H9 (cell line): Measurements from ENCODE around the gene PAX6. TPM values are rescaled to one million over a fixed set of nuclear protein-coding genes. Genes with fewer than 3 reads are reported as not detected.

Source experiments
- DNase-seq: peaks from one replicate; pipeline ENCODE4 v3.0.0-alpha.2; 2017
- H2AFZ ChIP-seq: one replicate; pipeline ENCODE4 v1.6.1; 2013; ENCODE audit warnings: mild to moderate bottlenecking, low read length, control low read depth, moderate library complexity
- H2AK5ac ChIP-seq: 2 replicates; pipeline ENCODE4 v1.6.1; 2013; ENCODE audit warnings: low read length, control low read depth, mixed read lengths; ENCODE audit not compliant: insufficient read length
- H2BK120ac ChIP-seq: one replicate; pipeline ENCODE4 v1.6.1; 2013; ENCODE audit warnings: low read depth, mild to moderate bottlenecking, low read length, control low read depth, inconsistent platforms; ENCODE audit not compliant: poor library complexity, severe bottlenecking
- H2BK12ac ChIP-seq: 2 replicates; pipeline ENCODE4 v1.6.1; 2013; ENCODE audit warnings: low read length, control low read depth, mixed read lengths, low read depth; ENCODE audit not compliant: insufficient read length
- H2BK15ac ChIP-seq: 2 replicates; pipeline ENCODE4 v1.6.1; 2013; ENCODE audit warnings: low read depth, low read length, control low read depth
- H2BK20ac ChIP-seq: one replicate; pipeline ENCODE4 v1.6.1; 2013; ENCODE audit warnings: low read depth, mild to moderate bottlenecking, low read length, control low read depth, inconsistent platforms; ENCODE audit not compliant: poor library complexity, severe bottlenecking
- H2BK5ac ChIP-seq: 2 replicates; pipeline ENCODE4 v1.6.1; 2013; ENCODE audit warnings: low read length, control low read depth, mixed read lengths; ENCODE audit not compliant: insufficient read length
- H3K14ac ChIP-seq: 2 replicates; pipeline ENCODE4 v1.6.1; 2013; ENCODE audit warnings: low read length, control low read depth; ENCODE audit not compliant: insufficient read depth
- H3K18ac ChIP-seq: 2 replicates; pipeline ENCODE4 v1.6.1; 2013; ENCODE audit warnings: low read depth, mild to moderate bottlenecking, mixed read lengths, low read length, control low read depth; ENCODE audit not compliant: insufficient read length
- H3K23ac ChIP-seq: 2 replicates; pipeline ENCODE4 v1.6.1; 2013; ENCODE audit warnings: low read length, control low read depth, mixed read lengths, low read depth; ENCODE audit not compliant: insufficient read length
- H3K23me2 ChIP-seq: 2 replicates; pipeline ENCODE4 v1.6.1; 2013; ENCODE audit warnings: low read depth, mild to moderate bottlenecking, mixed read lengths, low read length, control low read depth; ENCODE audit not compliant: insufficient read length, poor library complexity, severe bottlenecking
- H3K27ac ChIP-seq: 2 replicates; pipeline ENCODE4 v1.5.1; 2013; ENCODE audit warnings: low read length, control low read depth, mixed read lengths, low read depth; ENCODE audit not compliant: insufficient read length
- H3K27me3 ChIP-seq: 2 replicates; pipeline ENCODE4 v1.6.1; 2013; ENCODE audit warnings: low read length, control low read depth, inconsistent platforms; ENCODE audit not compliant: insufficient read depth
- H3K4ac ChIP-seq: 2 replicates; pipeline ENCODE4 v1.6.1; 2013; ENCODE audit warnings: low read depth, mild to moderate bottlenecking, control low read depth, inconsistent platforms, low read length, moderate library complexity
- H3K4me1 ChIP-seq: 2 replicates; pipeline ENCODE4 v1.6.1; 2013; ENCODE audit warnings: low read length, control low read depth, inconsistent platforms; ENCODE audit not compliant: insufficient read depth
- H3K4me2 ChIP-seq: 2 replicates; pipeline ENCODE4 v1.6.1; 2013; ENCODE audit warnings: low read length, control low read depth, mixed read lengths; ENCODE audit not compliant: insufficient read length, insufficient read depth
- H3K56ac ChIP-seq: 2 replicates; pipeline ENCODE4 v1.6.1; 2013; ENCODE audit warnings: low read depth, mild to moderate bottlenecking, mixed read lengths, low read length, control low read depth; ENCODE audit not compliant: insufficient read length
- H3K79me1 ChIP-seq: 2 replicates; pipeline ENCODE4 v1.6.1; 2013; ENCODE audit warnings: low read depth, mild to moderate bottlenecking, moderate library complexity, low read length, control low read depth, inconsistent platforms; ENCODE audit not compliant: insufficient read depth, poor library complexity, severe bottlenecking
- H3K79me2 ChIP-seq: 2 replicates; pipeline ENCODE4 v1.6.1; 2013; ENCODE audit warnings: low read length, control low read depth, inconsistent platforms; ENCODE audit not compliant: insufficient read depth
- H3K9ac ChIP-seq: 2 replicates; pipeline ENCODE4 v1.6.1; 2013; ENCODE audit warnings: low read length, control low read depth, mixed read lengths; ENCODE audit not compliant: insufficient read length; ENCODE audit errors: extremely low read depth
- H3K9me3 ChIP-seq: one replicate; pipeline ENCODE4 v1.6.1; 2013; ENCODE audit warnings: low read depth, low read length, inconsistent platforms; ENCODE audit not compliant: control insufficient read depth
- H3T11ph ChIP-seq: one replicate; pipeline ENCODE4 v1.6.1; 2013; ENCODE audit warnings: mild to moderate bottlenecking, low read length, control low read depth, inconsistent platforms
- H4K20me1 ChIP-seq: one replicate; pipeline ENCODE4 v1.6.1; 2013; ENCODE audit not compliant: control insufficient read depth, insufficient read length, insufficient read depth
- H4K5ac ChIP-seq: 2 replicates; pipeline ENCODE4 v1.6.1; 2013; ENCODE audit warnings: low read depth, mild to moderate bottlenecking, mixed read lengths, low read length, control low read depth; ENCODE audit not compliant: insufficient read length
- H4K8ac ChIP-seq: replicated peaks from 2 replicates; pipeline ENCODE4 v1.6.1; 2013; ENCODE audit warnings: low read length, control low read depth, mixed read lengths, low read depth; ENCODE audit not compliant: insufficient read length
- H4K91ac ChIP-seq: 2 replicates; pipeline ENCODE4 v1.6.1; 2013; ENCODE audit warnings: low read depth, mild to moderate bottlenecking, moderate library complexity, mixed read lengths, low read length, control low read depth; ENCODE audit not compliant: insufficient read length
- H3K27ac Mint-ChIP-seq, 3 experiments: 2 replicates in 2 of 3; 3 replicates in 1 of 3; pipeline ENCODE4 v1.8.0; 2020 to 2021; ENCODE audit warnings: mixed read lengths in 3 of 3, mild to moderate bottlenecking in 1 of 3, moderate library complexity in 1 of 3
- H3K27me3 Mint-ChIP-seq: 2 replicates; pipeline ENCODE4 v1.8.0; 2021; ENCODE audit warnings: low read depth, mild to moderate bottlenecking, moderate library complexity, mixed read lengths
- H3K36me3 Mint-ChIP-seq, 3 experiments: 2 replicates in 2 of 3; 3 replicates in 1 of 3; pipeline ENCODE4 v1.8.0; 2020 to 2021; ENCODE audit warnings: low read depth in 3 of 3, mixed read lengths in 3 of 3; ENCODE audit not compliant: insufficient read depth in 1 of 3
- H3K4me1 Mint-ChIP-seq, 2 experiments: 2 replicates each; pipeline ENCODE4 v1.8.0; 2020; ENCODE audit warnings: mixed read lengths in 2 of 2
- H3K4me3 Mint-ChIP-seq, 2 experiments: 2 replicates in 1 of 2; 3 replicates in 1 of 2; pipeline ENCODE4 v1.8.0; 2020 to 2021; ENCODE audit warnings: mild to moderate bottlenecking in 2 of 2, mixed read lengths in 2 of 2, moderate library complexity in 1 of 2
- H3K9me3 Mint-ChIP-seq, 2 experiments: 2 replicates in 1 of 2; 3 replicates in 1 of 2; pipeline ENCODE4 v1.8.0; 2020; ENCODE audit warnings: mild to moderate bottlenecking in 2 of 2, mixed read lengths in 2 of 2, moderate library complexity in 1 of 2
- CTCF ChIP-seq: fragments of 200-600 bp; sonication (generic); conservative IDR thresholded peaks from 3 replicates; pipeline ENCODE4 v1.8.0; 2021; ENCODE audit warnings: antibody characterized with exemption, mild to moderate bottlenecking
- WGBS: extraction: QIAGEN DNeasy Blood & Tissue Kit; methylation state at CpG from one replicate; pipeline ENCODE4 v1.1.7; 2013; ENCODE audit warnings: missing lambda C conversion rate, low lambda C conversion rate, mixed read lengths; ENCODE audit not compliant: insufficient read length; ENCODE audit errors: extremely low coverage; 5-methylcytosine and 5-hydroxymethylcytosine counted together
- total RNA-seq: library from RNA; stranded (reverse); gene quantifications from 2 replicates; pipeline ENCODE4 v1.2.1, GENCODE V29; 2021

The PAX6 gene
- total RNA-seq, 1 experiment from 2014 or later = not detected

GRCh38 chr11:31764766-31765165, 46.4 kb downstream of the PAX6 start:
- Histone ChIP-seq H2AFZ (no peak overlapping the region), H3K56ac (no peak overlapping the region), H3K18ac (no peak overlapping the region), H3K4me2 (no peak overlapping the region), H3K4me1 (no peaks in the 10 kb centered on the region; the same call in 1 of the 2 replicates), H3K23ac (no peak overlapping the region), H4K91ac (no peak overlapping the region), H2BK120ac (no peak overlapping the region), H3K27ac (no peak overlapping the region), H3K14ac (no peak overlapping the region), H3K27me3 (no peaks in the 10 kb centered on the region), H4K20me1 (no peaks in the 10 kb centered on the region), H3K9me3 (no peaks in the 10 kb centered on the region), H2BK15ac (no peak overlapping the region), H2BK12ac (no peak overlapping the region), H3K9ac (no peak overlapping the region), H3K4ac (no peak overlapping the region), H3K23me2 (no peaks in the 10 kb centered on the region), H3T11ph (no peak overlapping the region), H2BK20ac (no peak overlapping the region), H3K79me1 (no peaks in the 10 kb centered on the region), H2BK5ac (no peak overlapping the region), H3K79me2 (no peaks in the 10 kb centered on the region), H4K5ac (no peak overlapping the region), H2AK5ac (no peak overlapping the region), H4K8ac (no peak overlapping the region)
- H3K9me3 Mint-ChIP-seq = no peaks in the 10 kb centered on the region
- no peak for DNase-seq
- no peak overlapping the region for H3K27ac Mint-ChIP-seq
- TF ChIP-seq CTCF = no peak
- no peaks in the 10 kb centered on the region for H3K27me3 Mint-ChIP-seq
- H3K4me1 Mint-ChIP-seq = peaks cover 15 to 31% of the 10 kb centered on the region in 2 experiments
- no peaks in the 10 kb centered on the region for H3K36me3 Mint-ChIP-seq
- no peak overlapping the region for H3K4me3 Mint-ChIP-seq
- no CpG with 5 or more reads among the region's 5 CpGs for WGBS
